GM12878 (cell line): ENCODE data around the gene ZBTB3. TPM values are rescaled to one million over a fixed set of nuclear protein-coding genes. Genes with fewer than 3 reads are reported as not detected.

Experiments
- BCL11A ChIP-seq: IDR thresholded peaks from 2 replicates; pipeline ENCODE4 v1.6.1; 2011; ENCODE audit warnings: low read depth, low read length
- CBX5 ChIP-seq: sonication (generic); IDR thresholded peaks from 2 replicates; pipeline ENCODE4 v1.6.1; 2016; ENCODE audit warnings: low read depth, moderate library complexity, mild to moderate bottlenecking, inconsistent platforms
- E4F1 ChIP-seq: fragments of 450-650 bp; IDR thresholded peaks from 2 replicates; pipeline ENCODE4 v1.6.1; 2018; ENCODE audit warnings: borderline replicate concordance, mild to moderate bottlenecking; ENCODE audit not compliant: partially characterized antibody
- ESRRA ChIP-seq: IDR thresholded peaks from 2 replicates; pipeline ENCODE4 v1.6.1; 2012; ENCODE audit warnings: mild to moderate bottlenecking, low read length, improper control_type of control experiment
- FOXK2 ChIP-seq: fragments of 450-650 bp; IDR thresholded peaks from 2 replicates; pipeline ENCODE4 v1.6.1; 2017; ENCODE audit warnings: mild to moderate bottlenecking, moderate library complexity
- HDAC2 ChIP-seq: fragments of 200-600 bp; sonication (generic); IDR thresholded peaks from 2 replicates; pipeline ENCODE4 v1.6.1; 2017
- IRF5 ChIP-seq: fragments of 450-650 bp; IDR thresholded peaks from 2 replicates; pipeline ENCODE4 v1.6.1; 2017; ENCODE audit warnings: borderline replicate concordance
- MEF2A ChIP-seq: IDR thresholded peaks from 2 replicates; pipeline ENCODE4 v1.6.1; 2011; ENCODE audit warnings: low read depth, mild to moderate bottlenecking, low read length, moderate library complexity; ENCODE audit not compliant: insufficient read depth
- MYB ChIP-seq: fragments of 150-350 bp; IDR thresholded peaks from 2 replicates; pipeline ENCODE4 v1.6.1; 2014; ENCODE audit warnings: mild to moderate bottlenecking, low read depth, low read length, borderline replicate concordance
- NFYB ChIP-seq: IDR thresholded peaks from 2 replicates; pipeline ENCODE4 v1.6.1; 2011; ENCODE audit warnings: low read depth, mild to moderate bottlenecking, low read length, improper control_type of control experiment, moderate library complexity; ENCODE audit not compliant: insufficient read depth
- NR2C2 ChIP-seq: IDR thresholded peaks from 2 replicates; pipeline ENCODE4 v1.6.1; 2011; ENCODE audit warnings: borderline replicate concordance, low read depth; ENCODE audit not compliant: control insufficient read depth, insufficient read length
- NR2F1 ChIP-seq: fragments of 450-650 bp; conservative IDR thresholded peaks from 2 replicates; pipeline ENCODE4 v1.6.1; 2017; ENCODE audit warnings: mild to moderate bottlenecking
- NRF1 ChIP-seq: conservative IDR thresholded peaks from 2 replicates; pipeline ENCODE4 v1.6.1; 2011; ENCODE audit warnings: mild to moderate bottlenecking, low read depth, low read length, improper control_type of control experiment
- RB1 ChIP-seq: fragments of 450-650 bp; formaldehyde crosslinking; IDR thresholded peaks from 2 replicates; pipeline ENCODE4 v1.6.1; 2017; ENCODE audit warnings: mild to moderate bottlenecking, borderline replicate concordance
- SMAD1 ChIP-seq: fragments of 450-650 bp; IDR thresholded peaks from 2 replicates; pipeline ENCODE4 v1.6.1; 2018; ENCODE audit warnings: mild to moderate bottlenecking, low read depth; ENCODE audit not compliant: partially characterized antibody
- SP1 ChIP-seq: IDR thresholded peaks from one replicate; pipeline ENCODE4 v1.6.1; 2011; ENCODE audit warnings: low read depth, low read length
- SPI1 ChIP-seq: IDR thresholded peaks from 2 replicates; pipeline ENCODE4 v1.6.1; 2011; ENCODE audit warnings: low read depth, mild to moderate bottlenecking, low read length, moderate library complexity, borderline replicate concordance; ENCODE audit not compliant: insufficient read depth
- TARDBP ChIP-seq: IDR thresholded peaks from 2 replicates; pipeline ENCODE4 v1.6.1; 2016; ENCODE audit warnings: borderline replicate concordance
- ZBTB11 ChIP-seq: fragments of 450-650 bp; formaldehyde crosslinking; IDR thresholded peaks from 2 replicates; pipeline ENCODE4 v1.5.0; 2022; ENCODE audit warnings: mild to moderate bottlenecking, missing genetic modification characterization
- ZNF622 ChIP-seq: fragments of 450-650 bp; IDR thresholded peaks from 2 replicates; pipeline ENCODE4 v1.6.1; 2017; ENCODE audit warnings: mild to moderate bottlenecking, inconsistent platforms
- ZSCAN29 ChIP-seq: fragments of 450-650 bp; IDR thresholded peaks from 2 replicates; pipeline ENCODE4 v1.6.1; 2017; ENCODE audit warnings: mild to moderate bottlenecking, moderate library complexity
- polyA plus RNA-seq, 11 experiments: library from polyadenylated mRNA; depleted of rRNA in 4 of 11; unstranded in 6 of 11; stranded (reverse) in 5 of 11; fragments of >200 nt; fragmentation: Nextera tagmentation in 4 of 11; fragmentation: Illumina TruSeq in 1 of 11; extraction: Ambion mirVana in 4 of 11; extraction: Trizol in 1 of 11; gene quantifications; 1 replicate in 1 of 11; 2 replicates in 10 of 11; pipeline versions ENCODE4 v1.2.1 to v1.2.3, GENCODE V29; 2011 to 2016; ENCODE audit warnings: inconsistent platforms in 2 of 11, missing spikeins in 2 of 11, low read depth in 1 of 11
- total RNA-seq, 4 experiments: library from RNA; depleted of rRNA in 3 of 4; stranded (reverse); fragments of >200 nt in 3 of 4; fragmentation: Illumina TruSeq in 1 of 4; extraction: Trizol in 1 of 4; gene quantifications; 2 replicates each; pipeline versions ENCODE4 v1.2.1 to v1.2.3, GENCODE V29; 2013 to 2021

Gene ZBTB3
- total and polyA plus RNA-seq, 10 of the 15 experiments (the other 5 are each of a cell fraction or from before 2014, with no cell fraction given) = 1.4 to 7.7 (median 4.8) TPM

- TF ChIP-seq ZSCAN29 = no peak
- TF ChIP-seq BCL11A = no peak
- TF ChIP-seq IRF5 = no peak
- peak; percentile 32; the same call in 1 of the 2 replicates for TF ChIP-seq MEF2A
- peak; percentile 5; the same call in 1 of the 2 replicates for TF ChIP-seq ZBTB11
- TF ChIP-seq NR2F1 = 0 out of 2 replicates have a peak, but pooled peaks have one; percentile 23
- TF ChIP-seq HDAC2 = no peak
- 0 out of 2 replicates have a peak, but pooled peaks have one; percentile 27 for TF ChIP-seq CBX5
- peak; percentile 83; the same call in 1 of the 2 replicates for TF ChIP-seq TARDBP
- no peak for TF ChIP-seq ZNF622
- peak; percentile 64 for TF ChIP-seq SP1
- no peak for TF ChIP-seq NR2C2
- 0 out of 2 replicates have a peak, but pooled peaks have one; percentile 7 for TF ChIP-seq NFYB
- TF ChIP-seq SPI1 = peak; percentile 41; the same call in 1 of the 2 replicates
- no peak for TF ChIP-seq NRF1
- peak; percentile 54 for TF ChIP-seq SMAD1
- no peak for TF ChIP-seq MYB
- TF ChIP-seq ESRRA = peak; percentile 93; the same call in 1 of the 2 replicates
- TF ChIP-seq RB1 = peak; percentile 52; the same call in 1 of the 2 replicates
- no peak for TF ChIP-seq FOXK2
- TF ChIP-seq E4F1 = no peak
Observed at GRCh38 chr11:62709247-62710000, 44.5 kb downstream of the ZBTB3 start (continued).
